Thymus (tissue), 11 donors: ENCODE measurements around the gene HSPA2. TPM values are rescaled to one million over a fixed set of nuclear protein-coding genes. Genes with fewer than 3 reads are reported as not detected.
"Not testable (repeated sequence)": the region's sequence is repeated elsewhere in the genome, so short reads cannot be mapped to it uniquely, and the experiment has no call there.

Experiments
- DNase-seq, 9 donors: peaks; one replicate each; pipeline ENCODE4 v3.0.0-alpha.2; 2013; ENCODE audit warnings: low spot score in 9 of 9, low read depth in 6 of 9, missing footprints in 1 of 9
- H3K27ac ChIP-seq, 2 donors: one replicate each; pipeline ENCODE4 v1.5.1; 2013; ENCODE audit warnings: control low read depth in 1 of 2, low read depth in 1 of 2, low read length in 1 of 2, mild to moderate bottlenecking in 1 of 2, moderate library complexity in 1 of 2
- H3K27me3 ChIP-seq, 2 donors: one replicate each; pipeline ENCODE4 v1.5.1; 2013; ENCODE audit warnings: low read length in 1 of 2; ENCODE audit not compliant: control insufficient read depth in 2 of 2, insufficient read depth in 1 of 2
- H3K36me3 ChIP-seq, 2 donors: one replicate each; pipeline ENCODE4 v1.5.1; 2013; ENCODE audit warnings: low read length in 1 of 2, mild to moderate bottlenecking in 1 of 2, moderate library complexity in 1 of 2; ENCODE audit not compliant: control insufficient read depth in 2 of 2, insufficient read depth in 2 of 2
- H3K4me1 ChIP-seq, 2 donors: one replicate each; pipeline ENCODE4 v1.5.1; 2013; ENCODE audit warnings: low read length in 2 of 2; ENCODE audit not compliant: control insufficient read depth in 2 of 2, insufficient read depth in 2 of 2
- H3K4me3 ChIP-seq, 2 donors: one replicate each; pipeline ENCODE4 v1.5.1; 2013; ENCODE audit warnings: low read length in 2 of 2, control low read depth in 1 of 2, mild to moderate bottlenecking in 1 of 2
- H3K9me3 ChIP-seq, 2 donors: one replicate each; pipeline ENCODE4 v1.5.1; 2013; ENCODE audit warnings: low read length in 1 of 2, mild to moderate bottlenecking in 1 of 2; ENCODE audit not compliant: control insufficient read depth in 2 of 2, insufficient read depth in 1 of 2
- WGBS: extraction: QIAGEN DNeasy Blood & Tissue Kit; methylation state at CpG from one replicate; pipeline ENCODE4 v1.1.7; 2013; 5-methylcytosine and 5-hydroxymethylcytosine counted together
- polyA plus RNA-seq: library from polyadenylated mRNA; stranded (reverse); fragments of 200-250 nt; gene quantifications from one replicate; pipeline ENCODE4 v1.2.3, GENCODE V29; 2013
- total RNA-seq: library from RNA; stranded (reverse); fragments of 120-200 nt; gene quantifications from one replicate; pipeline ENCODE4 v1.2.4, GENCODE V29; 2013
- donor health status: healthy.

The HSPA2 gene
- total and polyA plus RNA-seq, 2 donors, result 3.0 to 7.7 TPM

DNA sequence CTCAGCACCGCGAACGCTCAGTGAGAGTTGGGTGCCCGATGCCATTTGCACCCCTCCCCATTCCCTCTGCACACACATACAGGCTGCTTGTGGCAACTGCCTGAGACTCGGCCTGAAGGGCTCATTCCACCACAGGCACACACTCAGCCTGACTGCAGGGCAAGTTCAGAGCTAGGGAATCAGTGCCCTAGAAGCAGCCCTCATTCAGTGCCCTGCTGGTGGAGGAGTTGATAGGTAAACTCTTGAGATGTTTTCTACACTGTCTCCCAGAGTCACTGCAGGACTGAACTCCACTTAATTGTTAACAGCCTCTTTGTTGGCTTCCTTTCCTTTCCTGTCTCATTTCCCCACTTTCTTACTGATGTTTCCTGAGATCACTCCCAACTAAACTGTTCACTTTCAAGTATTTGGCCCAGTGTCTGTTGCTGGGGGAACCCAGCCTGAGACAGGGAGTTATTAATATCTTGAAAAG, 26.1 kb downstream of the HSPA2 start:
- H3K4me1 ChIP-seq, result peaks cover 0 to 2% of the 10 kb centered on the region in 2 donors
- no peak for DNase-seq
- no peaks in the 10 kb centered on the region for H3K9me3 ChIP-seq
- H3K4me3 ChIP-seq, result no peak overlapping the region
- no peak overlapping the region for H3K27ac ChIP-seq
- H3K36me3 ChIP-seq, result no peaks in the 10 kb centered on the region
- WGBS, result 78% methylated on average over 5 of the region's 5 CpGs
- no peaks in the 10 kb centered on the region for H3K27me3 ChIP-seq

DNA sequence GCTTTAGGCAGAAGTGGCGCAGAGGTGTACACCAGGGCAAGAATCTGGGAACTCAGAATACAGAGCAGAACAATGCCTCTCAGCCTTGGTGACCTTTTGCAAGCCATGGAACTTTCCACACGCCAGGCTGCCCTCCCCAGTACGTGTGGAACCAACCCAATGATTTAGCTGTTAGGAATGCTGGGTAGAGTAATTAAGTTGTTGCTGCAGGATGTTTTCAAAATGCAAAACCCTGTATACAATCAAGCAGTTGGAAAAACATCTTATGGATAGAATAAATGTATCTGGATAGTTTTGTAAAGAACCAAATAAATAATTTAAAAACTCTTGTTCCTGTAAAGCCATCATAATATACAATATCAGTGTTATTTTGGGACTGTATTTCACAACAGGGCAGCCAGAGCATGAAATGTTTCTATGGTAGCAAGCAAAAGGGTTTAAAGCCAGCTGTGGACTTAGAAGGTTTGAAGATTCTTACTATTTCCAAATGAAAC, 28.6 kb downstream of the HSPA2 start:
- Histone ChIP-seq H3K4me3 (no peak overlapping the region), H3K9me3 (no peaks in the 10 kb centered on the region), H3K27me3 (no peaks in the 10 kb centered on the region), H3K36me3 (no peaks in the 10 kb centered on the region), H3K4me1 (peaks cover 0 to 2% of the 10 kb centered on the region in 2 donors), H3K27ac (no peak overlapping the region)
- no peak for DNase-seq
- 90% methylated on average over 3 of the region's 3 CpGs for WGBS

- not testable (repeated sequence) for H3K4me1 ChIP-seq
Observed at GRCh38 chr14:64569646-64570045, 29.1 kb downstream of the HSPA2 start.

GRCh38 chr14:64572386-64573104, 32.0 kb downstream of the HSPA2 start:
- H3K27me3 ChIP-seq, result no peaks in the 10 kb centered on the region
- no peaks in the 10 kb centered on the region for H3K4me1 ChIP-seq
- H3K36me3 ChIP-seq, result no peaks in the 10 kb centered on the region
- no peak overlapping the region for H3K4me3 ChIP-seq
- H3K27ac ChIP-seq, result no peak overlapping the region
- no peaks in the 10 kb centered on the region for H3K9me3 ChIP-seq
- DNase-seq, result no peak

More at GRCh38 chr14:64569646-64570045, 29.1 kb downstream of the HSPA2 start:
- H3K9me3 ChIP-seq, H3K4me3 ChIP-seq, DNase-seq, H3K27ac ChIP-seq, H3K36me3 ChIP-seq, H3K27me3 ChIP-seq: not testable (repeated sequence)
- WGBS, result 94% methylated on average over 7 of the region's 7 CpGs

DNA sequence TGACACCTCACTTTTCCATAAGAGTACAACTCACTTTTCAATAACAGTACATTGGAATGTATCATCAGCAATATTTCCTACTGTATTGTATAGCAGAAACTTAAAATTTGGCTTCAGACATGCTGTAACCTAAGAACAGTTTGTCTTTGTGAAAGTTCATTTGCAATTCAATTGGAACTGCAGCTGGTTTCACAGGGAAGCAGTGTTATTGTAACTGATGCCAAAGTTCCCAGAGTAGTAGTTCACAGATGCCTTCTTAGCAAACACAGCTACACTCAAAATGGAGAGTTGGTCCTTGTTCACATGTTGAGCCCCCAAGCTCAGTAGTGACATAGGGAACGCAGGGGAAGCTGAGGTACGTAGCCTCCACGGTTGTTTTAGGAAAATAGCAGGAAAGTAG, 32.6 kb downstream of the HSPA2 start:
- 96% methylated on average over 3 of the region's 3 CpGs for WGBS
- H3K27me3 ChIP-seq, result no peaks in the 10 kb centered on the region
- H3K4me3 ChIP-seq, result no peak overlapping the region
- peak overlapping the region in 1 of 2 donors; percentile 25 for H3K27ac ChIP-seq
- no peaks in the 10 kb centered on the region for H3K4me1 ChIP-seq
- H3K36me3 ChIP-seq, result no peaks in the 10 kb centered on the region
- DNase-seq, result peak in 1 of 9 donors; percentile 8
- no peaks in the 10 kb centered on the region for H3K9me3 ChIP-seq

GRCh38 chr14:64574371-64575107, 34.0 kb downstream of the HSPA2 start:
- Histone ChIP-seq H3K4me3 (no peak overlapping the region), H3K27me3 (no peaks in the 10 kb centered on the region), H3K4me1 (no peaks in the 10 kb centered on the region), H3K27ac (peak overlapping the region in 1 of 2 donors; percentile 4), H3K36me3 (no peaks in the 10 kb centered on the region), H3K9me3 (no peaks in the 10 kb centered on the region)
- WGBS, result 95% methylated on average over 6 of the region's 6 CpGs
- no peak for DNase-seq

DNA sequence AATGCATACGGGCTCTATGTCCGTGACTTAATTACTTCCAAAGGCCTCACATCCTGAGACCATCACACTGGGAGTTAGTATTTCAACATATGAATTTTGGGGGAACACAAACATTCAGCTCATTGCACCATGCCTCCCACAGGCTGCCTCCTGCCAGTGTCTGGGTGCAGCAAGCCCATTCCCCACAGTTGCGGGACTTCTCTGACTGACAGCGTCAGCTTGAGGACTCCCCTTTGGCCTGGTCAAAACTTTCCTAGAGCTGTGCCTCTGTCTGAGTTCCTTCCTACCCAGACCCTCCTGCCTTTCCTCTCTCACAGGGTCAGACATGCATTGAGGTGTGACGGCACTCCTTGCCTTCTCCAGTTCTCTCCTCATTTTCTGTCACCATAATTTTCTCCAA, 36.7 kb downstream of the HSPA2 start:
- 97% methylated on average over 5 of the region's 5 CpGs for WGBS
- Histone ChIP-seq H3K4me3 (no peak overlapping the region), H3K4me1 (no peaks in the 10 kb centered on the region), H3K27ac (no peak overlapping the region), H3K36me3 (no peaks in the 10 kb centered on the region), H3K27me3 (no peaks in the 10 kb centered on the region), H3K9me3 (no peaks in the 10 kb centered on the region)
- no peak for DNase-seq

DNA sequence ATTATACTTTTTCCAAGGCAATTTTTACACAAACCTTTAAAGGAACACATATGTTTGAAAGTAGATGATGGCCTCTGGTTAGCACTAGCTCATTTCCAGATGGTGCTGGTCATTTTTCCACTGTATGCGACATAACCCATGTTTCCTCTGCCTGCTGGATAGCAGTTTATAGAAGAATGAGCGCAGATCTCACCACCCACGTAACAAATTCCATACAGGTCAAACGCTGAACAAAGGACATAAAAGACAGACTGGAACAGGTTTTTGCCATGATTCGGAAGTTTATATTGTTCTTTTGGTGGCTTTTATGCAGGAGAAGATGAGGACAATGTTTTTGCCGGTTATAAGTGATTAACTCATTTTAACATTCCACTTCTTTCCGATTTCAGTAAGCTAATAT, 39.9 kb downstream of the HSPA2 start:
- H3K4me1 ChIP-seq, result no peaks in the 10 kb centered on the region
- H3K27ac ChIP-seq, result no peak overlapping the region
- H3K4me3 ChIP-seq, result no peak overlapping the region
- no peak for DNase-seq
- no peaks in the 10 kb centered on the region for H3K36me3 ChIP-seq
- 96% methylated on average over 7 of the region's 7 CpGs for WGBS
- no peaks in the 10 kb centered on the region for H3K27me3 ChIP-seq
- no peaks in the 10 kb centered on the region for H3K9me3 ChIP-seq

DNA sequence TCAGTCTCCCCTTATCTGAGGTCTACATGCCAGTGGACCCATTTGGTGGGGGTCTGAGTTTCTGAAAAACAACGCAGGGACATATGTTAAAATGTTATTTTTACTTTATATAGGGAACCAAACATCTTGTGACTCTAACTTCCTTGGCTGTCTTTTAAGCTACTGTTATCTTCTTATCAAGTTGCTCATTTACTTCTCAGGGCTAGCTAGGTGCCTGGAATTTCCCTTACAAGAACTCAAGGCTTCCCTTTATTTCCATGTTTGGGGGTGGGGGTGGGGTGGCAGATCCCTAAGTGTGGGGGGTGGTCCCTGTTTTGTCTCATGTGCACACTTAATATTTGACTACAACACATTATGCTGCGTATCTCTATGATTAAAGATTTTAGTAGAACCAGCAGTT, 40.8 kb downstream of the HSPA2 start:
- no peak overlapping the region for H3K4me3 ChIP-seq
- H3K36me3 ChIP-seq, result no peaks in the 10 kb centered on the region
- no peak for DNase-seq
- H3K9me3 ChIP-seq, result no peaks in the 10 kb centered on the region
- no peaks in the 10 kb centered on the region for H3K4me1 ChIP-seq
- 74% methylated on average over 2 of the region's 2 CpGs for WGBS
- H3K27ac ChIP-seq, result no peak overlapping the region
- no peaks in the 10 kb centered on the region for H3K27me3 ChIP-seq
